HCT116 (cell line): ENCODE results near the gene KPNA5.
"Not testable (repeated sequence)": the region's sequence is repeated elsewhere in the genome, so short reads cannot be mapped to it uniquely, and the experiment has no call there.

Experiments
- CTCF ChIP-seq, 3 experiments: fragments of 200-600 bp in 1 of 3; sonication (generic) in 1 of 3; IDR thresholded peaks in 2 of 3; conservative IDR thresholded peaks in 1 of 3; 2 replicates each; pipeline ENCODE4 v1.5.1; 2012 to 2017; ENCODE audit warnings: low read depth in 2 of 3, low read length in 2 of 3, antibody characterized with exemption in 1 of 3, borderline replicate concordance in 1 of 3, control low read depth in 1 of 3, mild to moderate bottlenecking in 1 of 3, mixed read lengths in 1 of 3, mixed run types in 1 of 3, moderate library complexity in 1 of 3; ENCODE audit not compliant: insufficient read depth in 1 of 3
- EZH2phosphoT487 ChIP-seq: fragments of 200-600 bp; IDR thresholded peaks from 2 replicates; pipeline ENCODE4 v1.6.1; 2018; ENCODE audit warnings: antibody characterized with exemption, borderline replicate concordance
- POLR2AphosphoS5 ChIP-seq: IDR thresholded peaks from 2 replicates; pipeline ENCODE4 v1.6.1; 2011; ENCODE audit warnings: mild to moderate bottlenecking, low read depth, low read length, moderate library complexity

GRCh38 chr6:116686475-116687101, 5.6 kb downstream of the KPNA5 start:
- not testable (repeated sequence) for TF ChIP-seq POLR2AphosphoS5; EZH2phosphoT487; CTCF (IDR thresholded peaks at IDR 0.05 in 2 of 3, conservative IDR thresholded peaks at IDR 0.05 in 1 of 3; ENCODE audit: borderline replicate concordance in 1 of 3, insufficient read depth in 1 of 3, low read depth in 2 of 3, low read length in 2 of 3)
